ENCODE results near the gene MRPS23. TPM values are rescaled to one million over a fixed set of nuclear protein-coding genes. Genes with fewer than 3 reads are reported as not detected.

The MRPS23 gene
- total and polyA plus RNA-seq, 7 experiments from 2014 or later: 13.0 to 42.8 (median 26.5) TPM

DNA sequence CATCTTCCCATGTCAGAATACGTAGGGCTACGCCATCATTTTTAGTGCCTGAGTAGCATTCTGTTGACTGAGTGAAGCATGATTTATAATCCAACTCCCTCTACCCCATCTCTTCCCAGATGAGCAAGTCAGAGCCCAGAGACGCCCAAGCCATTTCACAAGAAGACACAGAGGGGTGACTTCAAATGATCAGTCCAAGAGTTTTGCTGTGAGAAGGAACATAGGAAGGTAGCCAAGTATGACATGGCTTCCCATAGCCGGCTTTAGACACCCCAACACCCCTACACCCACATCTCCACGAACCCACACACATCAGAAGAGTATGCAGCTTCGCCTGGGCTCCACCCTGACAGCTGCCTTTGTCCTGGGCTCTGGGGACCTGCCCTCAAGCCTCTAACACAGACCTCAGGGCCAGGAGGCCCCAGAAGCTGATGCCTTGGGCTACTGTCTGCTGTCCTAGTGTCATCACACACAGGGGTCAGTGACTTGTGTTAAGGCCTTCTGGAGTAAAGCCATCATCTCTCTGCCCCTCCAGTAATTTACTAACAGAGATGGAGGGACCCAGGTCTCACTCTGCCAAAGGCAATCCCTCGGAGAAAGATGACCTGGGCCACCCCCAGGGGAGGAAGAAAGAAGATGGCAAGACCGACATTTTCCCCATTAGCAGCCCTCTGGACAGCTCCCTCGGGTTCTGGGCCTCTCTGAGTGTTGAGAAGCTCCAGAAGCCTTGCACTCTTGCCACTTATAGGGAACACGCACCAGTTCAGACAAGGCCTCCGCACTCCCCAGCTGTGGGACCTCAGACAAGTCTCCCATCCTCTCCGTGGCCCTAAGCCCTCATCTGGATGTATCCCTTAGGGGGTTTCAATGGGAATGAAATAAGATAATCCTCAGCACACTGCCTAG lies 38.7 kb upstream of the MRPS23 start:
- intact Hi-C loops (cut with micrococcal nuclease): no loop called here
- Mint-ChIP-seq H3K9me3 (peaks cover 0 to 2% (median 0%) of the 10 kb centered on the region in 11 donors), H3K36me3 (no peaks in the 10 kb centered on the region), H3K4me3 (no peak overlapping the region), H3K4me1 (peaks cover 0 to 9% (median 4%) of the 10 kb centered on the region in 7 donors), H3K27me3 (peaks cover 0 to 5% (median 0%) of the 10 kb centered on the region in 5 donors), H3K27ac (peak overlapping the region in 1 of 9 donors; percentile 76)
- H3K36me3 ChIP-seq (ENCODE audit: control insufficient read depth in 2 of 3, insufficient read depth in 3 of 3, low read length in 3 of 3): no peaks in the 10 kb centered on the region
- no peak for DNase-seq
- no peaks in the 10 kb centered on the region for H3K27me3 ChIP-seq (ENCODE audit: control insufficient read depth in 2 of 2, insufficient read depth in 2 of 2, low read length in 2 of 2)
- ChIA-PET CTCF (interaction anchor here (0.9 to 1.3 kb wide), 3 partner anchors 10 to 111 kb away, joined by 3 read pairs; no protein-coding TSS in a partner anchor), POLR2A (no interaction called here)
- no peaks in the 10 kb centered on the region for H3K9me3 ChIP-seq (ENCODE audit: control insufficient read depth in 2 of 3, low read length in 3 of 3)
- H3K4me3 ChIP-seq (ENCODE audit: low read length): no peak overlapping the region
- H3K4me1 ChIP-seq (ENCODE audit: control insufficient read depth in 2 of 2, insufficient read depth in 2 of 2, low read length in 2 of 2): no peaks in the 10 kb centered on the region
- no peak overlapping the region for H3K27ac ChIP-seq (ENCODE audit: low read depth, low read length)
- ATAC-seq: no peak

- Mint-ChIP-seq H3K4me1 (peaks cover 0 to 4% (median 0%) of the 10 kb centered on the region in 7 donors), H3K9me3 (peaks cover 0 to 2% (median 0%) of the 10 kb centered on the region in 11 donors), H3K36me3 (no peaks in the 10 kb centered on the region), H3K27ac (no peak overlapping the region), H3K4me3 (no peak overlapping the region), H3K27me3 (peaks cover 0 to 4% (median 0%) of the 10 kb centered on the region in 5 donors)
- no peaks in the 10 kb centered on the region for H3K36me3 ChIP-seq (ENCODE audit: control insufficient read depth in 2 of 3, insufficient read depth in 3 of 3, low read length in 3 of 3)
- no peaks in the 10 kb centered on the region for H3K9me3 ChIP-seq (ENCODE audit: control insufficient read depth in 2 of 3, low read length in 3 of 3)
- no peaks in the 10 kb centered on the region for H3K4me1 ChIP-seq (ENCODE audit: control insufficient read depth in 2 of 2, insufficient read depth in 2 of 2, low read length in 2 of 2)
- DNase-seq (no peak), ATAC-seq (no peak)
- H3K27ac ChIP-seq (ENCODE audit: low read depth, low read length): no peak overlapping the region
- H3K4me3 ChIP-seq (ENCODE audit: low read length): no peak overlapping the region
- CTCF ChIA-PET: interaction anchor here (0.6 kb wide), 1 partner anchor 19 kb away, joined by 3 read pairs; no protein-coding TSS in a partner anchor
- H3K27me3 ChIP-seq (ENCODE audit: control insufficient read depth in 2 of 2, insufficient read depth in 2 of 2, low read length in 2 of 2): no peaks in the 10 kb centered on the region
- POLR2A ChIA-PET: no interaction called here
- intact Hi-C loops (cut with micrococcal nuclease): no loop called here
These were observed 37.3 kb upstream of the MRPS23 start for GRCh38 chr17:57887161-57887560.

- no peaks in the 10 kb centered on the region for H3K36me3 ChIP-seq (ENCODE audit: control insufficient read depth in 2 of 3, insufficient read depth in 3 of 3, low read length in 3 of 3)
- H3K4me1 ChIP-seq (ENCODE audit: control insufficient read depth in 2 of 2, insufficient read depth in 2 of 2, low read length in 2 of 2): no peaks in the 10 kb centered on the region
- H3K27me3 ChIP-seq (ENCODE audit: control insufficient read depth in 2 of 2, insufficient read depth in 2 of 2, low read length in 2 of 2): no peaks in the 10 kb centered on the region
- intact Hi-C loops (cut with micrococcal nuclease): no loop called here
- Mint-ChIP-seq H3K36me3 (no peaks in the 10 kb centered on the region), H3K4me1 (peaks cover 0 to under 1% (median 0%) of the 10 kb centered on the region in 7 donors), H3K4me3 (no peak overlapping the region), H3K27ac (no peak overlapping the region), H3K9me3 (peaks cover 0 to 2% (median 0%) of the 10 kb centered on the region in 11 donors), H3K27me3 (peaks cover 0 to 3% (median 0%) of the 10 kb centered on the region in 5 donors)
- H3K9me3 ChIP-seq (ENCODE audit: control insufficient read depth in 2 of 3, low read length in 3 of 3): no peaks in the 10 kb centered on the region
- DNase-seq (no peak), ATAC-seq (no peak)
- no peak overlapping the region for H3K27ac ChIP-seq (ENCODE audit: low read depth, low read length)
- ChIA-PET POLR2A (no interaction called here), CTCF (no interaction called here)
- no peak overlapping the region for H3K4me3 ChIP-seq (ENCODE audit: low read length)
These were observed 36.2 kb upstream of the MRPS23 start for GRCh38 chr17:57886020-57886419.

- no peaks in the 10 kb centered on the region for H3K4me1 ChIP-seq (ENCODE audit: control insufficient read depth in 2 of 2, insufficient read depth in 2 of 2, low read length in 2 of 2)
- Mint-ChIP-seq H3K4me1 (peaks cover 0 to 5% (median 1%) of the 10 kb centered on the region in 7 donors), H3K27ac (no peak overlapping the region), H3K9me3 (peaks cover 0 to 2% (median 0%) of the 10 kb centered on the region in 11 donors), H3K4me3 (no peak overlapping the region), H3K27me3 (peaks cover 0 to 9% (median 0%) of the 10 kb centered on the region in 5 donors), H3K36me3 (no peaks in the 10 kb centered on the region)
- H3K4me3 ChIP-seq (ENCODE audit: low read length): no peak overlapping the region
- intact Hi-C loops (cut with micrococcal nuclease): no loop called here
- no peak overlapping the region for H3K27ac ChIP-seq (ENCODE audit: low read depth, low read length)
- no peaks in the 10 kb centered on the region for H3K9me3 ChIP-seq (ENCODE audit: control insufficient read depth in 2 of 3, low read length in 3 of 3)
- ATAC-seq (no peak), DNase-seq (no peak)
- ChIA-PET POLR2A (no interaction called here), CTCF (no interaction called here)
- no peaks in the 10 kb centered on the region for H3K27me3 ChIP-seq (ENCODE audit: control insufficient read depth in 2 of 2, insufficient read depth in 2 of 2, low read length in 2 of 2)
- H3K36me3 ChIP-seq (ENCODE audit: control insufficient read depth in 2 of 3, insufficient read depth in 3 of 3, low read length in 3 of 3): no peaks in the 10 kb centered on the region
These were observed 35.5 kb upstream of the MRPS23 start for GRCh38 chr17:57885148-57885915.

DNA sequence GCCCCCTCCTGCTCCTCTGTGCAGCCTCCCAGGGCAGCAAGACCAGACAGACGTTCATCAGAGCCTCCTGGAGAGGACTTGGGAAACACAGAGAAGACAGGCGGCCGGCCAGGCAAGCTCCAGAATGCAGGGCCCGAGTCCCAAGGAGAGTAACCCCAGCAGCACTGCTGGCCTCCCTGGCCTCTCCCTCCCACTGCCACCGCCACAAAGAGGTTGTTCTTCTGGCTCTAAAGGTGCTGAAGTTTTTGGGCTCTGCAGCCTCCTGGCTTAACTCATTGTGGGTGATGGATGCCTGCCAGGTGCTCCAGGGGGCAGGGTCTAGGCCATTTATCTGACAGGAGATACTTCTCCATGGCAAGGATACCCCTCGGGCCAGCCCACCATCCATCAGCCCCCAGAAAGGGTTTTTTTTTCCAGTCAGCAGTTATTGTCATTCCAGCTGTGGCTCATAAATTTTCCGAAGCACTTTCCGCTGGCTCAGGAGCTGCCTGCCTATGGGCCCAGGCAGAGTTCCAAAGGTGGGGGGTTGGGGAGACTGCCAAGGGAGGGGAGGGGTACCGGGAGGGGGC lies 32.0 kb upstream of the MRPS23 start:
- H3K27ac Mint-ChIP-seq: no peak overlapping the region
- no peaks in the 10 kb centered on the region for H3K36me3 Mint-ChIP-seq
- no peak overlapping the region for H3K4me3 Mint-ChIP-seq
- no peaks in the 10 kb centered on the region for H3K9me3 ChIP-seq (ENCODE audit: control insufficient read depth in 2 of 3, low read length in 3 of 3)
- ATAC-seq (no peak), DNase-seq (no peak)
- intact Hi-C loops (cut with micrococcal nuclease): no loop called here
- ChIA-PET CTCF (no interaction called here), POLR2A (no interaction called here)
- H3K4me3 ChIP-seq (ENCODE audit: low read length): no peak overlapping the region
- H3K27me3 ChIP-seq (ENCODE audit: control insufficient read depth in 2 of 2, insufficient read depth in 2 of 2, low read length in 2 of 2): no peaks in the 10 kb centered on the region
- no peaks in the 10 kb centered on the region for H3K36me3 ChIP-seq (ENCODE audit: control insufficient read depth in 2 of 3, insufficient read depth in 3 of 3, low read length in 3 of 3)
- H3K4me1 ChIP-seq (ENCODE audit: control insufficient read depth in 2 of 2, insufficient read depth in 2 of 2, low read length in 2 of 2): no peaks in the 10 kb centered on the region
- H3K27ac ChIP-seq (ENCODE audit: low read depth, low read length): no peak overlapping the region
- peaks cover 5 to 16% (median 11%) of the 10 kb centered on the region in 7 donors for H3K4me1 Mint-ChIP-seq
- peaks cover 0 to 2% (median 0%) of the 10 kb centered on the region in 11 donors for H3K9me3 Mint-ChIP-seq
- H3K27me3 Mint-ChIP-seq: peaks cover 0 to 21% (median 0%) of the 10 kb centered on the region in 5 donors

- no peak overlapping the region for H3K4me3 Mint-ChIP-seq
These were observed 31.3 kb upstream of the MRPS23 start for GRCh38 chr17:57881143-57881542.

More at GRCh38 chr17:57881143-57881542, 31.3 kb upstream of the MRPS23 start:
- peaks cover 0 to 24% (median 0%) of the 10 kb centered on the region in 5 donors for H3K27me3 Mint-ChIP-seq
- no peaks in the 10 kb centered on the region for H3K9me3 ChIP-seq (ENCODE audit: control insufficient read depth in 2 of 3, low read length in 3 of 3)
- ChIA-PET POLR2A (no interaction called here), CTCF (no interaction called here)
- H3K27me3 ChIP-seq (ENCODE audit: control insufficient read depth in 2 of 2, insufficient read depth in 2 of 2, low read length in 2 of 2): no peaks in the 10 kb centered on the region
- no peaks in the 10 kb centered on the region for H3K36me3 Mint-ChIP-seq
- no peak overlapping the region for H3K27ac ChIP-seq (ENCODE audit: low read depth, low read length)
- no peak for DNase-seq
- no peak overlapping the region for H3K4me3 ChIP-seq (ENCODE audit: low read length)
- H3K4me1 ChIP-seq (ENCODE audit: control insufficient read depth in 2 of 2, insufficient read depth in 2 of 2, low read length in 2 of 2): no peaks in the 10 kb centered on the region
- no peak overlapping the region for H3K27ac Mint-ChIP-seq
- no peak for ATAC-seq
- H3K9me3 Mint-ChIP-seq: peaks cover 0 to 2% (median 0%) of the 10 kb centered on the region in 11 donors
- H3K36me3 ChIP-seq (ENCODE audit: control insufficient read depth in 2 of 3, insufficient read depth in 3 of 3, low read length in 3 of 3): no peaks in the 10 kb centered on the region
- H3K4me1 Mint-ChIP-seq: peaks cover 5 to 20% (median 12%) of the 10 kb centered on the region in 7 donors
- intact Hi-C loops (cut with micrococcal nuclease): no loop called here
